ENCODE measurements around the gene STAB1. TPM values are rescaled to one million over a fixed set of nuclear protein-coding genes. Genes with fewer than 3 reads are reported as not detected.

STAB1 gene
- total RNA-seq, 6 donors from 2014 or later = 42.9 to 259 (median 125) TPM

- no peak for DNase-seq
- H3K27ac ChIP-seq = peak overlapping the region in 3 of 4 donors; percentile 33 to 90 (median 37)
Measured at GRCh38 chr3:52539010-52539653, 44.0 kb downstream of the STAB1 start.

GRCh38 chr3:52541050-52541449 is 45.9 kb downstream of the STAB1 start:
- DNase-seq (no peak), ATAC-seq (ENCODE audit: low FRiP score in 2 of 2) (no peak)
- Histone ChIP-seq H3K4me3 (no peak overlapping the region), H3K9me3 (no peaks in the 10 kb centered on the region), H3K4me1 (peaks cover 31 to 41% (median 35%) of the 10 kb centered on the region in 4 donors), H3K27ac (no peak overlapping the region), H3K36me3 (peaks cover 0 to 20% (median 3%) of the 10 kb centered on the region in 4 donors), H3K27me3 (no peaks in the 10 kb centered on the region)
- WGBS, 2 donors = 72 to 76% methylated on average over 2 of the region's 2 CpGs
- no peak for TF ChIP-seq EP300 (IDR thresholded peaks at IDR 0.05)
- TF ChIP-seq POLR2AphosphoS5 (IDR thresholded peaks at IDR 0.05) = no peak
- no peak for TF ChIP-seq CTCF (IDR thresholded peaks at IDR 0.05)
- no peak for TF ChIP-seq POLR2A (IDR thresholded peaks at IDR 0.05)

More at GRCh38 chr3:52539010-52539653, 44.0 kb downstream of the STAB1 start:
- Histone ChIP-seq H3K4me1 (peaks cover 36 to 56% (median 49%) of the 10 kb centered on the region in 4 donors), H3K4me3 (peak overlapping the region in 1 of 4 donors; percentile 74), H3K27me3 (no peaks in the 10 kb centered on the region), H3K9me3 (no peaks in the 10 kb centered on the region), H3K36me3 (peaks cover 0 to 9% (median 3%) of the 10 kb centered on the region in 4 donors)
- TF ChIP-seq EP300 (IDR thresholded peaks at IDR 0.05) (no peak), POLR2A (IDR thresholded peaks at IDR 0.05) (no peak), CTCF (IDR thresholded peaks at IDR 0.05) (no peak), POLR2AphosphoS5 (IDR thresholded peaks at IDR 0.05) (no peak)
- WGBS, 2 donors = 67 to 73% methylated on average over 5 of the region's 5 CpGs
- no peak for ATAC-seq (ENCODE audit: low FRiP score in 2 of 2)

GRCh38 chr3:52544937-52545336 is 49.8 kb downstream of the STAB1 start:
- peak overlapping the region in 1 of 4 donors; percentile 53 for H3K27ac ChIP-seq

GRCh38 chr3:52546111-52546901 is 51.2 kb downstream of the STAB1 start:
- TF ChIP-seq POLR2AphosphoS5 (IDR thresholded peaks at IDR 0.05) = no peak
- TF ChIP-seq POLR2A (IDR thresholded peaks at IDR 0.05) = no peak
- TF ChIP-seq EP300 (IDR thresholded peaks at IDR 0.05) = no peak
- no peak for TF ChIP-seq CTCF (IDR thresholded peaks at IDR 0.05)
- peak overlapping the region in 1 of 4 donors; percentile 53 for H3K27ac ChIP-seq

More at GRCh38 chr3:52544937-52545336, 49.8 kb downstream of the STAB1 start:
- ATAC-seq (ENCODE audit: low FRiP score in 2 of 2) = peak in 1 of 2 donors; percentile 78
- no peaks in the 10 kb centered on the region for H3K9me3 ChIP-seq
- no peaks in the 10 kb centered on the region for H3K27me3 ChIP-seq
- H3K36me3 ChIP-seq = peaks cover 10 to 59% (median 29%) of the 10 kb centered on the region in 4 donors
- TF ChIP-seq EP300 (IDR thresholded peaks at IDR 0.05) (no peak), POLR2AphosphoS5 (IDR thresholded peaks at IDR 0.05) (no peak), CTCF (IDR thresholded peaks at IDR 0.05) (no peak), POLR2A (IDR thresholded peaks at IDR 0.05) (no peak)
- no peak for DNase-seq
- WGBS, 2 donors = 76 to 87% methylated on average over 4 of the region's 4 CpGs
- peaks cover 5 to 7% (median 7%) of the 10 kb centered on the region in 4 donors for H3K4me1 ChIP-seq
- no peak overlapping the region for H3K4me3 ChIP-seq

More at GRCh38 chr3:52546111-52546901, 51.2 kb downstream of the STAB1 start:
- DNase-seq (no peak), ATAC-seq (ENCODE audit: low FRiP score in 2 of 2) (no peak)
- WGBS, 2 donors = 83 to 89% methylated on average over 3 of the region's 3 CpGs
- Histone ChIP-seq H3K9me3 (no peaks in the 10 kb centered on the region), H3K36me3 (peaks cover 11 to 64% (median 36%) of the 10 kb centered on the region in 4 donors), H3K4me1 (peaks cover 0 to 5% (median 0%) of the 10 kb centered on the region in 4 donors), H3K4me3 (no peak overlapping the region), H3K27me3 (no peaks in the 10 kb centered on the region)
